ENCODE results near the gene HLA-DPB1. TPM values are rescaled to one million over a fixed set of nuclear protein-coding genes. Genes with fewer than 3 reads are reported as not detected.

The HLA-DPB1 gene
- total RNA-seq, 4 donors from 2014 or later: 10.0 to 68.0 (median 40.4) TPM

DNA sequence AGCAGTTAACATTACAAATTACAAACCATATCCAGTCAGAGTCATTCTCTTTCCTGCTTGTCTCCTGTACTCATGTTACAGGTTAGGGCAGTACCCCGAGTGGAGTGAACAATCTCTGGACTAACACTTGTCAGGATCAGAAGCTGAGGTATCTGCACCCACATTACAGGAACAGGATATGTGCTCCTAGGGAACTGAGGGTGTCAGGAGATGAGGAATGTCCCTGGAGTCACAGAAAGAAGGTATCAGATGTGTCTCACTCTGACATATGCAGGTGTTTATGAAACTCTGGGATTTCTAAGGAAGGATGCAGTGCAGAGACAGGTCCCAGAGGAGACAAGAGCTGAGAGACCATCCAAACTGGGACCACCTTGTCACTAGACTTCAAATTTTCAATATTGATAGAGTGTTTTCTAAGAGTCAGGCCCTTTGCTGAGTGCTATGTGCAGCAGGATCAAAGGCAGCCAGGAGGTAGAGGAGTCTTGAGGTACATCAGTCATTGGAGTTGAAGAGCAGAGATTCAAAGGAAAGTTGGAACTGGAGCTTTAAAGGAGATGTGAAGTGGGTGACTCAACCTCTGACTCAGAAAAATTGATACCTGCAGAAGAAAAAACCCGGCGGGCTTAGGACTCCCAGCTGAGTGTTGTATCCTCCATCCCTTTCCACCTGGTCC lies 12.6 kb downstream of the HLA-DPB1 start:
- no peaks in the 10 kb centered on the region for H3K36me3 ChIP-seq
- H3K27me3 ChIP-seq: no peaks in the 10 kb centered on the region
- no peaks in the 10 kb centered on the region for H3K4me1 ChIP-seq
- H3K27ac ChIP-seq: no peak overlapping the region
- DNase-seq: no peak
- intact Hi-C loops (cut with DNase I; ENCODE audit: low total_unique reads): loop anchor here (1.0 kb wide), 1 partner anchor 43 kb away; no protein-coding TSS in a partner anchor
- H3K4me3 ChIP-seq: no peak overlapping the region
- H3K9me3 ChIP-seq: no peaks in the 10 kb centered on the region
- TF ChIP-seq POLR2AphosphoS5 (IDR thresholded peaks at IDR 0.05): no peak
- no peak for TF ChIP-seq POLR2A (IDR thresholded peaks at IDR 0.05)
- TF ChIP-seq, protein P1, sequence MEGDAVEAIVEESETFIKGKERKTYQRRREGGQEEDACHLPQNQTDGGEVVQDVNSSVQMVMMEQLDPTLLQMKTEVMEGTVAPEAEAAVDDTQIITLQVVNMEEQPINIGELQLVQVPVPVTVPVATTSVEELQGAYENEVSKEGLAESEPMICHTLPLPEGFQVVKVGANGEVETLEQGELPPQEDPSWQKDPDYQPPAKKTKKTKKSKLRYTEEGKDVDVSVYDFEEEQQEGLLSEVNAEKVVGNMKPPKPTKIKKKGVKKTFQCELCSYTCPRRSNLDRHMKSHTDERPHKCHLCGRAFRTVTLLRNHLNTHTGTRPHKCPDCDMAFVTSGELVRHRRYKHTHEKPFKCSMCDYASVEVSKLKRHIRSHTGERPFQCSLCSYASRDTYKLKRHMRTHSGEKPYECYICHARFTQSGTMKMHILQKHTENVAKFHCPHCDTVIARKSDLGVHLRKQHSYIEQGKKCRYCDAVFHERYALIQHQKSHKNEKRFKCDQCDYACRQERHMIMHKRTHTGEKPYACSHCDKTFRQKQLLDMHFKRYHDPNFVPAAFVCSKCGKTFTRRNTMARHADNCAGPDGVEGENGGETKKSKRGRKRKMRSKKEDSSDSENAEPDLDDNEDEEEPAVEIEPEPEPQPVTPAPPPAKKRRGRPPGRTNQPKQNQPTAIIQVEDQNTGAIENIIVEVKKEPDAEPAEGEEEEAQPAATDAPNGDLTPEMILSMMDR (IDR thresholded peaks at IDR 0.05): no peak
- TF ChIP-seq EP300 (IDR thresholded peaks at IDR 0.05; ENCODE audit: low read depth): no peak
- WGBS, 2 donors (ENCODE audit: low coverage in 1 of 2): 62 to 78% methylated on average over 3 of the region's 3 CpGs
- in situ Hi-C loops (cut with MboI; ENCODE audit: low pct_ligation_motif_present in 1 of 4, low pct_unique_long_range_greater_than_20kb in 1 of 4, low sequenced_read_pairs in 3 of 4): loop anchor here in 3 of 4 donors (10.0 kb wide), 1 partner anchor 74 kb away; no protein-coding TSS in a partner anchor

DNA sequence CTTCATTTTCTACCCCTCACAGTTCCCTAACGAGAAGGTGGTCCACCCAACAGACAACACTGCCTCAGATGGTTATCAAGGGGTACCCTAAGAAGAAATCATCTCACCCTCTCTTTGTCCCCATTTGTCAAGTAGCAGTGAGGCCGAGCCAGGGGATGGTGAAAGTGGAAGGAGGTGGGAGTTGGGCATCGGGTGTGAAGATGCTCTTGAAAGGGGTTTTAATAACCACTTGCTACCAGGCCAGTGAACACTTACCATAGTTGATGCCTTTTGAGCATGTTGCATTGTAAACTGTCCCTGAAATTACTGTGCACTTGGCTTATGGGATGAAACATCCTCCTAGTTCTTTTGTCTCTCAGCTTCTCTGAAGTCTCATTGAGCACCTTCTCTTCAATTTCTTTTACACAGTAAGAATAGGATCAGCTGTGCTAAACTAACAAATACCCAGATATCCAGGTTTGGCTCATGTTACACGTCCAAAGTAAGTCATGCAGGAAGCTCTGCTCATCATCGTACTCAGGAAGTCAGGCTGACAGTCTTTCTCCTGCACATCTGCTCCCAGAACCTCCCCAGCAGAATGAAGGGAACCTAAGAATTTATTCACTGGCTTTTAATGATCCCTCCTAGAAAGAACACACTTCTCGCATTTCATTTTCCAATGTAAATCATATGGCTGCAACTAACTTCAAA lies 13.3 kb downstream of the HLA-DPB1 start:
- TF ChIP-seq, protein P1 (IDR thresholded peaks at IDR 0.05): no peak
- TF ChIP-seq POLR2AphosphoS5 (IDR thresholded peaks at IDR 0.05) (no peak), EP300 (IDR thresholded peaks at IDR 0.05; ENCODE audit: low read depth) (no peak), POLR2A (IDR thresholded peaks at IDR 0.05) (no peak)
- in situ Hi-C loops (cut with MboI; ENCODE audit: low pct_ligation_motif_present in 1 of 4, low pct_unique_long_range_greater_than_20kb in 1 of 4, low sequenced_read_pairs in 3 of 4) (loop anchor here in 3 of 4 donors (10.0 kb wide), 1 partner anchor 74 kb away; no protein-coding TSS in a partner anchor), intact Hi-C loops (cut with DNase I; ENCODE audit: low total_unique reads) (loop anchor here (1.0 kb wide), 1 partner anchor 42 kb away; no protein-coding TSS in a partner anchor)
- Histone ChIP-seq H3K27me3 (no peaks in the 10 kb centered on the region), H3K36me3 (no peaks in the 10 kb centered on the region), H3K4me1 (no peaks in the 10 kb centered on the region), H3K27ac (no peak overlapping the region), H3K4me3 (no peak overlapping the region), H3K9me3 (no peaks in the 10 kb centered on the region)
- WGBS, 2 donors (ENCODE audit: low coverage in 1 of 2): 50 to 69% methylated on average over 6 of the region's 6 CpGs
- no peak for DNase-seq

DNA sequence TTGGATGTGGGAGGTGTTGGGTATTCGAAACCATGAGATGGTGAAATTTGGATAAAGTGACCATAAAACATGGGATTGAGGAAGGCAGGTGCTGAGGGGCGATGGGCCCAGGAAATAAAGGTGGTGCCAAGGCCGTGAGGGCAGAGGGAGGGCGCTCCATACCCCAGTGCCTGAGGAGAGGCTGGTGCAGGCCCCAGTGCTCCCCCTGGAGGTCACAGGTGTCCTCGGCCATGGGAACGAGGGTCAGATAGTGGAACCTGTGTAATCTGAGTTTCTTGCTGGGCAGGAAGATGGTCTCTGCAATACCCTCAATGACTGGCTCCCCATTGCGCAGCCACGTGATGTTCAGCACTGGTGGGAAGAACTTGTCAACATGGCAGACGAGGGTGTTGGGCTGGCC lies 16.2 kb downstream of the HLA-DPB1 start:
- no peaks in the 10 kb centered on the region for H3K27me3 ChIP-seq
- H3K4me3 ChIP-seq: no peak overlapping the region
- no peak overlapping the region for H3K27ac ChIP-seq
- H3K9me3 ChIP-seq: no peaks in the 10 kb centered on the region
- TF ChIP-seq POLR2A (IDR thresholded peaks at IDR 0.05) (no peak), POLR2AphosphoS5 (IDR thresholded peaks at IDR 0.05) (no peak)
- TF ChIP-seq, protein P1 (IDR thresholded peaks at IDR 0.05): peak; percentile 37 to 57 (median 50)
- intact Hi-C loops (cut with DNase I; ENCODE audit: low total_unique reads) (no loop called here), in situ Hi-C loops (cut with MboI; ENCODE audit: low pct_ligation_motif_present in 1 of 4, low pct_unique_long_range_greater_than_20kb in 1 of 4, low sequenced_read_pairs in 3 of 4) (no loop called here)
- WGBS, 2 donors (ENCODE audit: low coverage in 1 of 2): 34 to 60% methylated on average over 1 to 9 of the region's 9 CpGs
- H3K4me1 ChIP-seq: no peaks in the 10 kb centered on the region
- peak; percentile 51 for DNase-seq
- H3K36me3 ChIP-seq: no peaks in the 10 kb centered on the region

DNA sequence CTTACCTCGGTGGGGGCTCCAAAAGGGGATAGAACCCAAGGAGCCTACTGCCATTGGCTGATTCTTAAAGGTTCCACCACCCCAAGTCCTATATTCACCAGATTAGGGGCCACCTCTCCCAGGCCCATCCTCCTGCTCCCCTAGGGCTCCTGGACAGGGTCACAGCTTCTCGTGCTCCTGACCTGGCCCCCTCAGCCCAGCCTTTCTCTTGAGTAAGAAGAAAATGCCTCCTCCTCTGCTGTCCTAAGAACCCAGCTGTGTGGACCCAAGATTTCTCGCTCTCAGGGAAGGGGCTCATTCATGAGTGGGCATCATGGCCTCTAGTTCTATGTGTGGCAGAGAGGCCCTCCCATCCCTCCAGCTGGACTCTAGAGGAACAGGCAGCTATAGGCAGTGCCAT lies 16.6 kb downstream of the HLA-DPB1 start:
- in situ Hi-C loops (cut with MboI; ENCODE audit: low pct_ligation_motif_present in 1 of 4, low pct_unique_long_range_greater_than_20kb in 1 of 4, low sequenced_read_pairs in 3 of 4) (no loop called here), intact Hi-C loops (cut with DNase I; ENCODE audit: low total_unique reads) (no loop called here)
- H3K9me3 ChIP-seq: no peaks in the 10 kb centered on the region
- no peak overlapping the region for H3K4me3 ChIP-seq
- H3K4me1 ChIP-seq: no peaks in the 10 kb centered on the region
- no peak for DNase-seq
- WGBS, 2 donors (ENCODE audit: low coverage in 1 of 2): 96% methylated on average over 3 of the region's 3 CpGs; no CpG with 5 or more reads in 1 of the 2 donors
- H3K27ac ChIP-seq: no peak overlapping the region
- TF ChIP-seq, protein P1 (IDR thresholded peaks at IDR 0.05): no peak
- TF ChIP-seq POLR2AphosphoS5 (IDR thresholded peaks at IDR 0.05) (no peak), POLR2A (IDR thresholded peaks at IDR 0.05) (no peak), EP300 (IDR thresholded peaks at IDR 0.05; ENCODE audit: low read depth) (no peak)
- H3K27me3 ChIP-seq: no peaks in the 10 kb centered on the region
- no peaks in the 10 kb centered on the region for H3K36me3 ChIP-seq
